ENCODE results near the gene SEC16A.
A peak's percentile ranks its signal among the peaks of the same experiment; 100 is the strongest.

The SEC16A gene

GRCh38 chr9:136482793-136483588, at the start of gene SEC16A:
TSS of gene SEC16A (minus strand) at chr9:136483040. CDS start at chr9:136477615, 5,425 bp downstream.
- Histone ChIP-seq H3K9me3 (replicated peaks in 1 of 11) (no peaks in the 10 kb centered on the region), H4K20me1 (peaks cover 43 to 82% (median 64%) of the 10 kb centered on the region in 11 experiments), H3K27me3 (no peaks in the 10 kb centered on the region), H3K4me3 (peak within 1 kb of the TSS; percentile 78 to 100 (median 98)), H3K4me2 (peak within 1 kb of the TSS; percentile 95 to 99 (median 98)), H3K4me1 (peaks cover 21 to 39% (median 24%) of the 10 kb centered on the region in 10 experiments), H3K27ac (peak within 1 kb of the TSS; percentile 95 to 100 (median 98)), H3K9ac (peak within 1 kb of the TSS; percentile 95 to 100 (median 98)), H3K36me3 (peaks cover 20 to 33% (median 24%) of the 10 kb centered on the region in 11 experiments; a peak in 21 of 22 replicates)
- TF ChIP-seq Cebpa-rat (IDR thresholded peaks at IDR 0.05): no peak

- Histone ChIP-seq H3K36me3 (peaks cover 2 to 13% (median 9%) of the 10 kb centered on the region in 11 experiments; a peak in 17 of 22 replicates), H3K4me1 (peaks cover 85 to 93% (median 91%) of the 10 kb centered on the region in 10 experiments), H4K20me1 (peaks cover 95 to 99% (median 96%) of the 10 kb centered on the region in 11 experiments), H3K27ac (peak overlapping the region in 3 of 11 experiments; percentile 9 to 58 (median 22); a peak in 5 of 22 replicates), H3K9me3 (replicated peaks in 1 of 11) (no peaks in the 10 kb centered on the region), H3K4me3 (peak overlapping the region in 7 of 10 experiments; percentile 1 to 46 (median 41); a peak in 7 of 20 replicates), H3K9ac (peak overlapping the region in 5 of 11 experiments; percentile 26 to 67 (median 50); a peak in 11 of 22 replicates), H3K4me2 (peak overlapping the region; percentile 85 to 100 (median 97)), H3K27me3 (peaks cover 0 to 39% (median 21%) of the 10 kb centered on the region in 11 experiments; a peak in 13 of 22 replicates)
- no peak for TF ChIP-seq Cebpa-rat (IDR thresholded peaks at IDR 0.05)
Measured at GRCh38 chr9:136531904-136532798, 49.3 kb upstream of the SEC16A start.

- peak overlapping the region in 2 of 11 experiments; percentile 59 to 73; a peak in 2 of 22 replicates for H3K27ac ChIP-seq
- peaks cover 95 to 99% (median 96%) of the 10 kb centered on the region in 11 experiments for H4K20me1 ChIP-seq
- no peak for TF ChIP-seq Cebpa-rat (IDR thresholded peaks at IDR 0.05)
- peaks cover 0 to 7% (median 1%) of the 10 kb centered on the region in 11 experiments; a peak in 8 of 22 replicates for H3K36me3 ChIP-seq
- H3K9me3 ChIP-seq (replicated peaks in 1 of 11): no peaks in the 10 kb centered on the region
- no peak overlapping the region; a peak in 1 of 20 replicates for H3K4me3 ChIP-seq
- H3K9ac ChIP-seq: peak overlapping the region in 4 of 11 experiments; percentile 26 to 70 (median 68); a peak in 5 of 22 replicates
- H3K4me2 ChIP-seq: peak overlapping the region; percentile 85 to 100 (median 97)
- peaks cover 0 to 47% (median 21%) of the 10 kb centered on the region in 11 experiments; a peak in 13 of 22 replicates for H3K27me3 ChIP-seq
- peaks cover 85 to 93% (median 91%) of the 10 kb centered on the region in 10 experiments for H3K4me1 ChIP-seq
Measured at GRCh38 chr9:136531186-136531903, 48.5 kb upstream of the SEC16A start.

GRCh38 chr9:136530461-136531089, 47.7 kb upstream of the SEC16A start:
- H4K20me1 ChIP-seq: peaks cover 95 to 99% (median 96%) of the 10 kb centered on the region in 11 experiments
- peak overlapping the region; percentile 85 to 100 (median 97) for H3K4me2 ChIP-seq
- H3K4me3 ChIP-seq: peak overlapping the region in 3 of 10 experiments; percentile 32 to 47 (median 38); a peak in 5 of 20 replicates
- peaks cover 93 to 97% (median 95%) of the 10 kb centered on the region in 10 experiments for H3K4me1 ChIP-seq
- H3K9ac ChIP-seq: peak overlapping the region in 6 of 11 experiments; percentile 0 to 70 (median 65); a peak in 10 of 22 replicates
- peak overlapping the region in 5 of 11 experiments; percentile 53 to 73 (median 59); a peak in 10 of 22 replicates for H3K27ac ChIP-seq
- H3K9me3 ChIP-seq (replicated peaks in 1 of 11): no peaks in the 10 kb centered on the region
- H3K27me3 ChIP-seq: peaks cover 0 to 55% (median 21%) of the 10 kb centered on the region in 11 experiments; a peak in 13 of 22 replicates
- TF ChIP-seq Cebpa-rat (IDR thresholded peaks at IDR 0.05): no peak
- H3K36me3 ChIP-seq: peaks cover 0 to 5% (median 0%) of the 10 kb centered on the region in 11 experiments; a peak in 1 of 22 replicates

- TF ChIP-seq Cebpa-rat (IDR thresholded peaks at IDR 0.05): no peak
- Histone ChIP-seq H3K9ac (peak overlapping the region in 8 of 11 experiments; percentile 0 to 70 (median 56); a peak in 13 of 22 replicates), H4K20me1 (peaks cover 96 to 99% (median 98%) of the 10 kb centered on the region in 11 experiments), H3K36me3 (peaks cover 0 to 6% (median 0%) of the 10 kb centered on the region in 11 experiments; a peak in 2 of 22 replicates), H3K4me3 (peak overlapping the region in 5 of 10 experiments; percentile 2 to 47 (median 32); a peak in 7 of 20 replicates), H3K4me1 (peaks cover 91 to 99% (median 98%) of the 10 kb centered on the region in 10 experiments), H3K27me3 (peaks cover 0 to 62% (median 21%) of the 10 kb centered on the region in 11 experiments; a peak in 13 of 22 replicates), H3K9me3 (replicated peaks in 1 of 11) (no peaks in the 10 kb centered on the region), H3K4me2 (peak overlapping the region; percentile 85 to 100 (median 97)), H3K27ac (peak overlapping the region in 8 of 11 experiments; percentile 7 to 73 (median 56); a peak in 13 of 22 replicates)
Measured at GRCh38 chr9:136529516-136530460, 46.9 kb upstream of the SEC16A start.

- H3K4me1 ChIP-seq: peaks cover 83 to 98% (median 93%) of the 10 kb centered on the region in 10 experiments
- peaks cover 0 to 6% (median 1%) of the 10 kb centered on the region in 11 experiments; a peak in 9 of 22 replicates for H3K36me3 ChIP-seq
- TF ChIP-seq Cebpa-rat (IDR thresholded peaks at IDR 0.05): no peak
- peaks cover 0 to 62% (median 21%) of the 10 kb centered on the region in 11 experiments; a peak in 13 of 22 replicates for H3K27me3 ChIP-seq
- H4K20me1 ChIP-seq: peaks cover 98 to 100% (median 99%) of the 10 kb centered on the region in 11 experiments
- H3K4me3 ChIP-seq: peak overlapping the region in 2 of 10 experiments; percentile 38 to 47; a peak in 3 of 20 replicates
- H3K9ac ChIP-seq: peak overlapping the region in 9 of 11 experiments; percentile 0 to 70 (median 51); a peak in 13 of 22 replicates
- H3K9me3 ChIP-seq (replicated peaks in 1 of 11): no peaks in the 10 kb centered on the region
- peak overlapping the region; percentile 85 to 100 (median 97) for H3K4me2 ChIP-seq
- H3K27ac ChIP-seq: peak overlapping the region in 8 of 11 experiments; percentile 7 to 73 (median 56); a peak in 13 of 22 replicates
Measured at GRCh38 chr9:136528716-136529341, 46.0 kb upstream of the SEC16A start.

Measured in BLaER1 treated with 17β-estradiol and CSF1 and Interleukin-3, amounts not matched to agents 10 nM and 100 nM (cell line).